ENCODE results near the gene SUPT7L. TPM values are rescaled to one million over a fixed set of nuclear protein-coding genes. Genes with fewer than 3 reads are reported as not detected.
A peak's percentile ranks its signal among the peaks of the same experiment; 100 is the strongest.

Gene SUPT7L
- total and polyA plus RNA-seq, 2 of the 13 experiments (the other 11 are each of a cell fraction or from before 2014, with no cell fraction given), result 32.9 to 77.5 TPM

DNA sequence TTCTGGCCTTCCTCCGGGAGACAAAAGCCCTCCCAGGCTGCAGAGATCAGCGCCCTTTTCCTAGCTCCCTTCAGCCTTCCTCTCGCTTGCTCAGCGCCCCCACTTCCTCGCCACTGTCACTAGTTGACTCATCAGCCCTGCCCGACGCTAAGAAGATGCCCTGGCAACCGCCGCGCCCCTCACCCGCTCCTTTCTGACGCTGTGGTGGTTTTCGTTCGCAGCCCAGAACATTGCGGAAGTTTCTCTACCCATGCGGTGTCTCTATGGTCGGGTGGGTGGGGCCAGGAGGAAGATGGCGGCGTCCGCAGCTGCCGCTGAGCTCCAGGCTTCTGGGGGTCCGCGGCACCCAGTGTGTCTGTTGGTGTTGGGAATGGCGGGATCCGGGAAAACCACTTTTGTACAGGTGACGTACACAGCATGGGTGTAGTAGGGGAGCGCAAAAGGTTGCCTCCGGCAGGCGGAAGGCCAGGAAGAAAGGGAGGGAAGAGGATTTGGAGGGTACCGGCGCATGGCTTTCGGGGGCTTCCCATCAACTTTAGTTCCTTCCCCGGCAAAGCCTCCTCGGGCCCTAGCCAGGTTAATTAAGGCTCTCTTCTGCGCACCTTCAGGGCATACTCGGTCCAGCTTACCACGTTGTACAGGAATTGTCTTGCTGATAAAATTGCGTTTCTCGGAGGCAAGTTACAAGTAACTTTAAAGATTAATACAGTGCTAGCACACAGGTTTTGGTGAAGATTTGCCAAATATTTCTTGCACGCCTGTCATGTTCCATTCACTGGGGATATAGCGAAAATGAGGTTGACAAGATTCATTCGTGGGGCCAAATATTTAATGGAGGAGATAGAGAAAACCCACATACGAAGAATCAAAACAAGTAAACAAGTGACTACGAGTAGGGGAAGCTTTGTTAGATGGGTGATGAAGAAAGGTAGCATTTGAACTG lies 34.4 kb downstream of the SUPT7L start, which contains the start of the genes CCDC121 and GPN1 (continued):
- TF ChIP-seq, protein P1, sequence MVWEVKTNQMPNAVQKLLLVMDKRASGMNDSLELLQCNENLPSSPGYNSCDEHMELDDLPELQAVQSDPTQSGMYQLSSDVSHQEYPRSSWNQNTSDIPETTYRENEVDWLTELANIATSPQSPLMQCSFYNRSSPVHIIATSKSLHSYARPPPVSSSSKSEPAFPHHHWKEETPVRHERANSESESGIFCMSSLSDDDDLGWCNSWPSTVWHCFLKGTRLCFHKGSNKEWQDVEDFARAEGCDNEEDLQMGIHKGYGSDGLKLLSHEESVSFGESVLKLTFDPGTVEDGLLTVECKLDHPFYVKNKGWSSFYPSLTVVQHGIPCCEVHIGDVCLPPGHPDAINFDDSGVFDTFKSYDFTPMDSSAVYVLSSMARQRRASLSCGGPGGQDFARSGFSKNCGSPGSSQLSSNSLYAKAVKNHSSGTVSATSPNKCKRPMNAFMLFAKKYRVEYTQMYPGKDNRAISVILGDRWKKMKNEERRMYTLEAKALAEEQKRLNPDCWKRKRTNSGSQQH (CRISPR knock-in tag; IDR thresholded peaks at IDR 0.05; ENCODE audit: low read depth), result peak; percentile 92; the same call in 1 of the 2 replicates
- no peak for TF ChIP-seq ZMYM2 (CRISPR knock-in tag; IDR thresholded peaks at IDR 0.05)
- peak; percentile 58; the same call in 1 of the 2 replicates for TF ChIP-seq ZNF3 (CRISPR knock-in tag; IDR thresholded peaks at IDR 0.05)
- TF ChIP-seq ZFP41 (CRISPR knock-in tag; IDR thresholded peaks at IDR 0.05; ENCODE audit: borderline replicate concordance), result peak; percentile 89; the same call in 1 of the 2 replicates
- no peak for TF ChIP-seq ZNF333 (CRISPR knock-in tag; IDR thresholded peaks at IDR 0.05; ENCODE audit: borderline replicate concordance)
- TF ChIP-seq ZNF678 (CRISPR knock-in tag; IDR thresholded peaks at IDR 0.05), result no peak
- peak; percentile 85 for TF ChIP-seq ZNF670 (CRISPR knock-in tag; IDR thresholded peaks at IDR 0.05; ENCODE audit: borderline replicate concordance)
- TF ChIP-seq ZNF615 (CRISPR knock-in tag; IDR thresholded peaks at IDR 0.05; ENCODE audit: borderline replicate concordance), result peak; percentile 61; the same call in 1 of the 2 replicates
- TF ChIP-seq, protein P2, sequence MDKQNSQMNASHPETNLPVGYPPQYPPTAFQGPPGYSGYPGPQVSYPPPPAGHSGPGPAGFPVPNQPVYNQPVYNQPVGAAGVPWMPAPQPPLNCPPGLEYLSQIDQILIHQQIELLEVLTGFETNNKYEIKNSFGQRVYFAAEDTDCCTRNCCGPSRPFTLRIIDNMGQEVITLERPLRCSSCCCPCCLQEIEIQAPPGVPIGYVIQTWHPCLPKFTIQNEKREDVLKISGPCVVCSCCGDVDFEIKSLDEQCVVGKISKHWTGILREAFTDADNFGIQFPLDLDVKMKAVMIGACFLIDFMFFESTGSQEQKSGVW (CRISPR knock-in tag; IDR thresholded peaks at IDR 0.05; ENCODE audit: borderline replicate concordance), result no peak; the same call in 1 of the 2 replicates
- no peak for TF ChIP-seq MTA3 (CRISPR knock-in tag; IDR thresholded peaks at IDR 0.05)
- peak; percentile 58; the same call in 1 of the 2 replicates for TF ChIP-seq HOXA5 (CRISPR knock-in tag; IDR thresholded peaks at IDR 0.05)
- TF ChIP-seq ZNF772 (CRISPR knock-in tag; IDR thresholded peaks at IDR 0.05), result peak; percentile 91
- TF ChIP-seq GFI1 (CRISPR knock-in tag; IDR thresholded peaks at IDR 0.05; ENCODE audit: borderline replicate concordance), result peak; percentile 62; the same call in 1 of the 2 replicates
- TF ChIP-seq JUNB (CRISPR knock-in tag; IDR thresholded peaks at IDR 0.05; ENCODE audit: borderline replicate concordance), result no peak; the same call in 1 of the 2 replicates
- TF ChIP-seq, protein P3, sequence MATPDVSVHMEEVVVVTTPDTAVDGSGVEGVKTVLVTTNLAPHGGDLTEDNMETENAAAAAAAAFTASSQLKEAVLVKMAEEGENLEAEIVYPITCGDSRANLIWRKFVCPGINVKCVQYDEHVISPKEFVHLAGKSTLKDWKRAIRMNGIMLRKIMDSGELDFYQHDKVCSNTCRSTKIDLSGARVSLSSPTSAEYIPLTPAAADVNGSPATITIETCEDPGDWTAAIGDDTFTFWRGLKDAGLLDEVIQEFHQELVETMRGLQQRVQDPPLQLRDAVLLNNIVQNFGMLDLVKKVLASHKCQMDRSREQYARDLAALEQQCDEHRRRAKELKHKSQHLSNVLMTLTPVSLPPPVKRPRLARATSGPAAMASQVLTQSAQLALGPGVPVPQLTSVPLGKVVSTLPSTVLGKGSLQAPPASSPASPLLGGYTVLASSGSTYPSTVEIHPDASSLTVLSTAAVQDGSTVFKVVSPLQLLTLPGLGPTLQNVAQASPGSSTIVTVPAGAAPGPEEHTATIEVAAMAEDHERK (CRISPR knock-in tag; IDR thresholded peaks at IDR 0.05; ENCODE audit: low read depth), result no peak
- TF ChIP-seq KDM5B (CRISPR knock-in tag; IDR thresholded peaks at IDR 0.05; ENCODE audit: borderline replicate concordance), result no peak; the same call in 1 of the 2 replicates
- TF ChIP-seq HNRNPK (IDR thresholded peaks at IDR 0.05; ENCODE audit: low read depth, low read length, poor library complexity, severe bottlenecking), result no peak
- TF ChIP-seq ZNF33A (CRISPR knock-in tag; IDR thresholded peaks at IDR 0.05; ENCODE audit: borderline replicate concordance), result peak; percentile 81; the same call in 1 of the 2 replicates
- TF ChIP-seq ZNF619 (CRISPR knock-in tag; IDR thresholded peaks at IDR 0.05), result peak; percentile 36; the same call in 1 of the 2 replicates
- TF ChIP-seq, protein P4, sequence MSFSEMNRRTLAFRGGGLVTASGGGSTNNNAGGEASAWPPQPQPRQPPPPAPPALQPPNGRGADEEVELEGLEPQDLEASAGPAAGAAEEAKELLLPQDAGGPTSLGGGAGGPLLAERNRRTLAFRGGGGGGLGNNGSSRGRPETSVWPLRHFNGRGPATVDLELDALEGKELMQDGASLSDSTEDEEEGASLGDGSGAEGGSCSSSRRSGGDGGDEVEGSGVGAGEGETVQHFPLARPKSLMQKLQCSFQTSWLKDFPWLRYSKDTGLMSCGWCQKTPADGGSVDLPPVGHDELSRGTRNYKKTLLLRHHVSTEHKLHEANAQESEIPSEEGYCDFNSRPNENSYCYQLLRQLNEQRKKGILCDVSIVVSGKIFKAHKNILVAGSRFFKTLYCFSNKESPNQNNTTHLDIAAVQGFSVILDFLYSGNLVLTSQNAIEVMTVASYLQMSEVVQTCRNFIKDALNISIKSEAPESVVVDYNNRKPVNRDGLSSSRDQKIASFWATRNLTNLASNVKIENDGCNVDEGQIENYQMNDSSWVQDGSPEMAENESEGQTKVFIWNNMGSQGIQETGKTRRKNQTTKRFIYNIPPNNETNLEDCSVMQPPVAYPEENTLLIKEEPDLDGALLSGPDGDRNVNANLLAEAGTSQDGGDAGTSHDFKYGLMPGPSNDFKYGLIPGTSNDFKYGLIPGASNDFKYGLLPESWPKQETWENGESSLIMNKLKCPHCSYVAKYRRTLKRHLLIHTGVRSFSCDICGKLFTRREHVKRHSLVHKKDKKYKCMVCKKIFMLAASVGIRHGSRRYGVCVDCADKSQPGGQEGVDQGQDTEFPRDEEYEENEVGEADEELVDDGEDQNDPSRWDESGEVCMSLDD (CRISPR knock-in tag; IDR thresholded peaks at IDR 0.05; ENCODE audit: borderline replicate concordance), result no peak
- TF ChIP-seq ZNF557 (CRISPR knock-in tag; IDR thresholded peaks at IDR 0.05), result no peak
- peak; percentile 98 for TF ChIP-seq MED8 (CRISPR knock-in tag; IDR thresholded peaks at IDR 0.05; ENCODE audit: insufficient replicate concordance)
